ENCODE data around the gene KRTAP5-10.
"Not testable (repeated sequence)": the region's sequence is repeated elsewhere in the genome, so short reads cannot be mapped to it uniquely, and the experiment has no call there.

Gene KRTAP5-10

DNA sequence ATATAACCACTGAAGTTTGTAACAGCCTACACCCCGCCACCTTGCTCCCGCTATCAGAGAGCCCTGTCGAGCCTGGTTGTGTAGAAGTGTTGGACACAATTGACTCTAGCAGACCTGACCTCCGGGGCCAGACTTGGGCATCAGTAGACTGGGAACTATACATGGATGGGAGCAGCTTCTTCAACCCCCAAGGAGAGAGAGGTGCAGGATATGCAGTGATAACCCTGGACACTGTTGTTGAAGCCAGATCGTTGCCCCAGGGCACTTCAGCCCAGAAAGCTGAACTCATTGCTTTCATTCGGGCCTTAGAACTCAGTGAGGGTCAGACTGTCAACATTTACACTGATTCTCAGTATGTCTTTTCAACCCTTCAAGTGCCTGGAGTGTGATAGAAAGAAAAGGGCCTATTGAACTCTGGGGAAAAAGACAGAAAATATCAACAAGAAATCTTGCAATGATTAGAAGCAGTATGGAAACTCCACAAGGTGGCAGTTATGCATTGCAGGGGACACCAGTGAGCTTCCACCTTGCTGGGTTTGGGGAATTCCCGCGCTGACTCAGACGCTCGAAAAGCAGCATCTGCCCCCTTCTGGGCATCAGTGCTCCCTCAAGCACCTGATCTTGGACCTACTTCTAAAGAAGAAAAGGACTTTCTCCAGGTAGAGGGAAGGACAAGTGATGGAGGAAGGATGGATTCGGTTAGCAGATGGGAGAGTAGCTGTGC is 23.6 kb downstream of the KRTAP5-10 start:
- H3K4me3 ChIP-seq (replicated peaks; ENCODE audit: low read depth, low read length); DNase-seq (ENCODE audit: extremely low read depth, low read depth): not testable (repeated sequence)

- not testable (repeated sequence) for DNase-seq (ENCODE audit: extremely low read depth, low read depth); H3K4me3 ChIP-seq (replicated peaks; ENCODE audit: low read depth, low read length)
Measured at GRCh38 chr11:71589546-71589920, 24.2 kb downstream of the KRTAP5-10 start.

DNA sequence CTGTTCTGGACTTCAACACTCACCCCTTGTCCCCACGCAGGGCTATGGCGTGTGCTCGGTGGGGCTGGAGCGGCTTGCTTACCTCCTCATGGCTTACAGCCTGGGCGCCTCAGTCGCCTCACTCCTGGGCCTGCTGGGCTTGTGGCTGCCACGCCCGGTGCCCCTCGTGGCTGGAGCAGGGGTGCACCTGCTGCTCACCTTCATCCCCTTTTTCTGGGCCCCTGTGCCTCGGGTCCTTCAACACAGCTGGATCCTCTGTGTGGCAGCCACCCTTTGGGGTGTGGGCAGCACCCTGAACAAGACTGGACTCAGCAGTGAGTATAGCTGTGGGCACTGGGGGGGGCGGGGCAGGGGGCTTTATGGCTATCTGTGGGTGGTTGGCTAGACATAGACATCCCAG is 37.9 kb downstream of the KRTAP5-10 start:
- not testable (repeated sequence) for H3K4me3 ChIP-seq (replicated peaks; ENCODE audit: low read depth, low read length); DNase-seq (ENCODE audit: extremely low read depth, low read depth)

GRCh38 chr11:71604798-71605488 is 39.6 kb downstream of the KRTAP5-10 start:
- not testable (repeated sequence) for H3K4me3 ChIP-seq (replicated peaks; ENCODE audit: low read depth, low read length); DNase-seq (ENCODE audit: extremely low read depth, low read depth)

DNA sequence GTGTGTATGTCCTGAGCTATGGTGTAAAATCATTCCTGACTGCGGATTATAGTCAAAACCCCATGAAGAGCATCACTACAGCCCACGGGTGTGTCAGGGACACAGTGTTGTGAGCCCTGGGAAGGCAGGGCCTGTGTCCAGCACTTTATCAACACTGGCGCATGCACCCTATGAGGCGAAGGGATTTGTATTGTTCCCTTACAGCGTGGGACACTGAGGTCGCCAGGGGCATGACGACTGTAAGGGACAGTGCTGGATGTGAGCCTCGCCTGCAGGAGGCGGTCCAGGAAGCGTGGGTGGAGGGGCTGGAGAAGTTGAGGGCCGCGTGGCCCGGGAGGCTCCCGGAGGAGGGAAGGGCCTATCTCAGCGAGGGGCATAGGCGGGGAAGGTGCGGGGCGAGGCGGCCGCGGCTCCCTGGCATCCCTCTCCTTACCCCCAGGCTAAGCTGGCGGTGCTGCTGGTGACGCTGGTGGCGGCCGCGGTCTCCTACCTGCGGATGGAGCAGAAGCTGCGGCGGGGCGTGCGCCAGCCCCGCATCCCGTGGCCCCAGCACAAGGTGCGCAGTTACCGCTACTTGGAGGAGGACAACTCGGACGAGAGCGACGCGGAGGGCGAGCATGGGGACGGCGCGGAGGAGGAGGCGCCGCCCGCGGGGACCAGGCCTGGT is 41.6 kb downstream of the KRTAP5-10 start:
- not testable (repeated sequence) for H3K4me3 ChIP-seq (replicated peaks; ENCODE audit: low read depth, low read length); DNase-seq (ENCODE audit: extremely low read depth, low read depth)

GRCh38 chr11:71607520-71608216 is 42.3 kb downstream of the KRTAP5-10 start:
- not testable (repeated sequence) for DNase-seq (ENCODE audit: extremely low read depth, low read depth); H3K4me3 ChIP-seq (replicated peaks; ENCODE audit: low read depth, low read length)

DNA sequence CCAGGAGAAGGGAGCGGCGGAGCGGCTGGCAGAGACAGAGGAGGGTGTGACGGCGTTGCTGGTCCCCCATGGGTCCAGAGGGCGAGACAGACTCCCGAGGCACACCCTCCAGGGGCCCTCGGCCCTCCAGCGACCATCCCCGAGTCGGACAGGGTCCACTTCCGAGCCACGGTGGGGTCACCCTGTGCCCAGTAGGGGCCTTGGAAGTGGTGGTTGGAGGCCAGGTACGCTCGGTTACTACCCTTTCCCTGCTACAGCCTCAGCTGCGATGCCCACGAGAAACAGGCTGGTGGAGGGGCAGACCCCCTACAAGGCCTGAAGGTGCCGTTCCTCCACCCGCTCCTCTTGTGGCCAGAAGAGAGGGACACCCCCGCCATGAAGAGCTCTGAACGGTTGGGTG is 42.9 kb downstream of the KRTAP5-10 start:
- not testable (repeated sequence) for DNase-seq (ENCODE audit: extremely low read depth, low read depth); H3K4me3 ChIP-seq (replicated peaks; ENCODE audit: low read depth, low read length)

- not testable (repeated sequence) for DNase-seq (ENCODE audit: extremely low read depth, low read depth); H3K4me3 ChIP-seq (replicated peaks; ENCODE audit: low read depth, low read length)
Measured at GRCh38 chr11:71611218-71611910, 46.0 kb downstream of the KRTAP5-10 start.

DNA sequence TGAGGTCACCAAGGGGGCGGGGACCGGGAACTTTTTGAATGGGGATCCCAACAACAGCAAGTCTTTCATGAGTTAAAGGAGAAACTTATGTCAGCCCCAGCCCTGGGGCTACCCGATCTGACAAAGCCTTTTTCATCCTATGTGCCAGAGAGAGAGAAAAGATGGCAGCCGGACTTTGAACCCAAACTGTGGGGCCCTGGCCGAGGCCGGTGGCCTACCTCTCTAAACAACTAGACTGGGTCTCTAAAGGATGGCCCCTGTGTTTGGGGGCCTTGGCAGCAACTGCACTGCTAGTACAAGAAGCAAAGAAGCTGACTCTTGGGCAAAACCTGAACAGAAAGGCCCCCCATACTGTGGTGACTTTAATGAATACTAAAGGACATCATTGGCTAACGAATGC is 48.6 kb downstream of the KRTAP5-10 start:
- H3K4me3 ChIP-seq (replicated peaks; ENCODE audit: low read depth, low read length); DNase-seq (ENCODE audit: extremely low read depth, low read depth): not testable (repeated sequence)

DNA sequence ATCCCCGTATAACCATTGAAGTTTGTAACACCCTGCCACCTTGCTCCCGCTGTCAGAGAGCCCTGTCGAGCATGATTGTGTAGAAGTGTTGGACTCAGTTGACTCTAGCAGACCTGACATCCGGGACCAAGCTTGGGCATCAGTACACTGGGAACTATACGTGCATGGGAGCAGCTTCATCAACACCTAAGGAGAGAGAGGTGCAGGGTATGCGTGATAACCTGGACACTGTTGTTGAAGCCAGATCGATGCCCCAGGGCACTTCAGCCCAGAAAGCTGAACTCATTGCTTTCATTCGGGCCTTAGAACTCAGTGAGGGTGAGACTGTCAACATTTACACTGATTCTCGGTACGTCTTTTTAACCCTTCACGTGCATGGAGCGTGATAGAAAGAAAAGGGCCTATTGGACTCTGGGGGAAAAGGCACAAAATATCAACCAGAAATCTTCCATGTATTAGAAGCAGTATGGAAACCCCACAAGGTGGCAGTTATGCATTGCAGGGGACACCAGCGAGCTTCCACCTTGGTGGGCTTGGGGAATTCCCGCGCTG is 49.1 kb downstream of the KRTAP5-10 start:
- DNase-seq (ENCODE audit: extremely low read depth, low read depth); H3K4me3 ChIP-seq (replicated peaks; ENCODE audit: low read depth, low read length): not testable (repeated sequence)

DNA sequence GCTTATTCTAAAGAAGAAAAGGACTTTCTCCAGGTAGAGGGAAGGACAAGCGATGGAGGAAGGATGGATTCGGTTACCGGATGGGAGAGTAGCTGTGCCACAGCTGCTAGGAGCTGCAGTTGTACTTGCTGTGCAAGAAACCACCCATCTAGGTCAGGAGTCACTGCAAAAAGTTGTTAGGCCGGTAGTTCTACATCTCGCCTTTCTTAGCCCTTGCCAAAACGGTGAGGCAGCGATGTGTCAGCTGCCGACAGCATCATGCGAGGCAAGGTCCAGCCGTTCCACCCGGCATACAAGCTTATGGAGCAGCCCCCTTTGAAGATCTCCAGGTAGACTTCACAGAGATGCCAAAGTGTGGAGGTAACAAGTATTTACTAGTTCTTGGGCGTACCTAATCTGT is 49.6 kb downstream of the KRTAP5-10 start:
- H3K4me3 ChIP-seq (replicated peaks; ENCODE audit: low read depth, low read length); DNase-seq (ENCODE audit: extremely low read depth, low read depth): not testable (repeated sequence)

Measured in HFF-Myc (cell line).